ENCODE data around the gene OR52M1. TPM values are rescaled to one million over a fixed set of nuclear protein-coding genes. Genes with fewer than 3 reads are reported as not detected.

Gene OR52M1
- polyA plus RNA-seq, 12 donors: not detected

- no peak for DNase-seq
Observed at GRCh38 chr11:4565371-4565770, 20.4 kb downstream of the OR52M1 start.

- no peak for DNase-seq
Observed at GRCh38 chr11:4569075-4569474, 24.1 kb downstream of the OR52M1 start.

DNA sequence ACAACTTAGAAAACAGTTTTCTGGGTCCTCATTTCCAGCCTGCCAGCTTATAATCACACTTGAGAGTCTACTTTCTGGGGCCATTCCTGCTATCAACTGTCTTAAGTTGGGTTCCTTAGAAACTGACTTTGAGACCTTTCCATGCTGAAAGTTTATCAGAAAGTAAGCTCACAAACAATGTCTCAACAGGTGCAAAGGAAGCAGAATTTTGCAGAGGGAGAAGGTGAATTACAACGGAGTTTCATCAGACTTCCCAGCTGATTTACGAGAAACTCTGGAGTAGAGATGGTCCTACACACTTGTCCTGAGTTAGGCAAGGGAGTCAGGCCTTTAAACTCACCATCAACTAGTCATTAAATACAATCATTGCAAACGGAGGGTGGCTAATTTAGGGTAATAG is 31.9 kb downstream of the OR52M1 start:
- DNase-seq: no peak

DNA sequence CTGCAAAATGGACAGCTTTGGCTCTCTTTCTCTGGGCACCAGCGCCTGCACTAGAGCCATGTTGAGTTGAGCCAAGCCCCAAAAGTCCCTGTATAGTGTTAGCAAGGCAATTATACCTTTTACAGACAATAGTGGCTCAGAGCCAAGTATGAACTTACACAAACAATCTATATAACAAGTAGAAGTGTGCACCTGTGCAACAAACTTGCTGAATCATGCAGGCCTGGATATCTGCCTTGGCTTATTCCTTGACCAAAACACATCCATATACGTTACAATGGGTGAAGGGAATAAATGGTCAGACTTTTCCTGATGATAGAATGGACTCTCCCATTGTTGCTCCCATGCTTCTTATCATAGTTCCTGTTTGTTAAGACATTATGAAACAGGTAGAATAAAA is 32.8 kb downstream of the OR52M1 start:
- no peak for DNase-seq

DNA sequence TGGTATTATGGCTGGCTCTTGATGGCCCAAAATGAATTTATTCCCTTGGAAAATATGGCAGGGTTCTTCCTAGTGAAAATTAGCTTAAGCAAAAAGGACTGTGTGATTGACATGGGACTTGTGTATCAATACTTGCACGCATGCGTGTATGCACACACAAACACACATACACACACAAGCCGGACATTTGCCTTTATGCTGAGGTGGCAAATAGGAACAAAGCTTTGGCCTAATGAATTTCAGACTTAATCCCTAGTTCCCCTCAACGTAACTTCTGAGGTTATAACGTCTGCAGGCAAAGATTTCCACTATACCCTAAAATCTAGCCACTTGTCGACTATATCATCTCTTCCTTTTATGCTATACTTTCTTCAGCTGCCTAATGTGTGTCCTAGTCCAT is 33.6 kb downstream of the OR52M1 start:
- DNase-seq: no peak

DNA sequence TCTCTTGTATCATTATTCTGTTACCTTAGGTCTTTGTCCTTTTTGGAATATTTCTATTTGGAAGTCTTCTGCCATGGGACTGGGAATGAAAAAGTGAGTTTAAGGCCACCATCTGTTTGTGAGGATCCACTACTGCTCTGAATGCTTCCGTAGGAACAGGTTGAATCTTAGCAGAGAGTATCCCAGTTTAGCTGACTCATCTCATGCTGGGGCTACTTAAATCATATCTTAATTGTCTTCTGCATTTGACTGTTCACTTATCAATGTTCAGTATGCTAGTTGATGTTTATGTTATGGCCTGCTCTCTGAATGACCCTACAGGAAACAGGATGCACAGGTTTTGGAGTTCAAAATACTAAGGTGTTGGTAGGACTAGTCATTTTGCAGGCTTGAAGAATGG is 35.1 kb downstream of the OR52M1 start:
- DNase-seq: no peak

- DNase-seq: no peak
Observed at GRCh38 chr11:4581443-4581842, 36.5 kb downstream of the OR52M1 start, which contains the start of gene OR52I2. OR52I2 (plus strand) TSS chr11:4581743.

- DNase-seq: no peak
Observed at GRCh38 chr11:4589017-4589416, 44.0 kb downstream of the OR52M1 start.

DNA sequence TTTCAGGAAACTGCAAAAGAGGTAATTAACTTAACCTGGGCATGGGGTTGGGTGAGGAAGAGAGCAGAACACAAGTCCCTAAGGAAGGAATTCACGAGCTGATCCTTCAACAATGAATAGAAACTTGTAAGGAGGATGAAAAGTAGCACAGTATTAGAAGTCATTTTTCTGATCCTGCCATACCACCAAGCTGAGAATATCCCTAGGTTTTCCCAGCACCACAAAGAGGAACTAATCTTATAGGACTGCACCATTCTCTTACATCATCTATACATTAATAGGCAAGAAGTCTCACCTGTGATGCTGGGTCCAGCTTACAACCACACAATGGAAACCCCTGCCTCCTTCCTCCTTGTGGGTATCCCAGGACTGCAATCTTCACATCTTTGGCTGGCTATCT is 48.7 kb downstream of the OR52M1 start, which contains the start of gene OR52I1:
Gene OR52I1, plus strand, starts transcription at position 301 of the 400 bp plus-strand sequence. Its CDS starts 0 bp downstream, at position 301.
- DNase-seq: no peak

Other genes with a start within 250 kb of the OR52M1 start
- not detected for gene OR52B4, start 176.8 kb upstream of the OR52M1 start, polyA plus RNA-seq (ENCODE audit: insufficient read length in 12 of 12)
- gene TRIM21, start 151.5 kb upstream of the OR52M1 start, polyA plus RNA-seq (ENCODE audit: insufficient read length in 12 of 12): 10 to 100 TPM in 4 of 12 donors, 1 to 10 TPM in 6, not detected in 2; 6.2 to 18.3 (median 8.7) TPM
- not detected for gene OR52K2, start 95.9 kb upstream of the OR52M1 start, polyA plus RNA-seq (ENCODE audit: insufficient read length in 12 of 12)
- gene OR52K1, start 62.5 kb upstream of the OR52M1 start, polyA plus RNA-seq (ENCODE audit: insufficient read length in 12 of 12): under 1 TPM in 9 of 12 donors, not detected in 3; 0.08 to 0.73 (median 0.32) TPM
- gene OR52I2, start 36.6 kb downstream of the OR52M1 start, polyA plus RNA-seq (ENCODE audit: insufficient read length in 12 of 12): not detected
- under 1 TPM in 3 of 12 donors, not detected in 9; 0.05 to 0.07 (median 0.07) TPM for gene OR52I1, start 48.8 kb downstream of the OR52M1 start, polyA plus RNA-seq (ENCODE audit: insufficient read length in 12 of 12)
- gene TRIM68, start 63.0 kb downstream of the OR52M1 start, polyA plus RNA-seq (ENCODE audit: insufficient read length in 12 of 12): 10 to 100 TPM in 3 of 12 donors, 1 to 10 TPM in 8, not detected in 1; 6.5 to 13.8 (median 8.6) TPM
- gene OR51D1, start 92.3 kb downstream of the OR52M1 start, polyA plus RNA-seq (ENCODE audit: insufficient read length in 12 of 12): not detected
- 1 to 10 TPM in 10 of 12 donors, not detected in 2; 1.5 to 3.3 (median 2.3) TPM for gene OR51E1, start 98.8 kb downstream of the OR52M1 start, polyA plus RNA-seq (ENCODE audit: insufficient read length in 12 of 12)
- 1 to 10 TPM in 6 of 12 donors, under 1 TPM in 4, not detected in 2; 0.90 to 1.7 (median 1.1) TPM for gene OR51E2, start 152.7 kb downstream of the OR52M1 start, polyA plus RNA-seq (ENCODE audit: insufficient read length in 12 of 12)
- gene MMP26, start 159.6 kb downstream of the OR52M1 start, polyA plus RNA-seq (ENCODE audit: insufficient read length in 12 of 12): under 1 TPM in 1 of 12 donors, not detected in 11; 0.32 TPM
- not detected for gene OR51F1, start 224.7 kb downstream of the OR52M1 start, polyA plus RNA-seq (ENCODE audit: insufficient read length in 12 of 12)

All from muscle of arm (tissue), 12 donors.